Body of pancreas (tissue), 4 donors: ENCODE measurements around the gene SLFN12L. TPM values are rescaled to one million over a fixed set of nuclear protein-coding genes. Genes with fewer than 3 reads are reported as not detected.
A peak's percentile ranks its signal among the peaks of the same experiment; 100 is the strongest.
"Not testable (repeated sequence)": the region's sequence is repeated elsewhere in the genome, so short reads cannot be mapped to it uniquely, and the experiment has no call there.

Experiments
- ATAC-seq: fragments of 150-250 bp; one replicate; pipeline ENCODE4 v1.9.1; 2016
- DNase-seq, 4 donors: peaks; one replicate each; pipeline ENCODE4 v3.0.0-alpha.2; 2019
- H3K27ac ChIP-seq, 4 donors: fragments of 200-600 bp; sonication (generic); 1 replicate in 3 of 4; 2 replicates in 1 of 4; pipeline versions ENCODE4 v1.5.1 to v1.6.1; 2016 to 2019; ENCODE audit warnings: mild to moderate bottlenecking in 1 of 4, mixed read lengths in 1 of 4, moderate library complexity in 1 of 4
- H3K27me3 ChIP-seq, 2 donors: fragments of 200-600 bp; sonication (generic); one replicate each; pipeline ENCODE4 v1.6.0; 2016; ENCODE audit warnings: mild to moderate bottlenecking in 1 of 2
- H3K36me3 ChIP-seq, 2 donors: fragments of 200-600 bp; sonication (generic); replicated peaks in 1 of 2; 2 replicates each; pipeline ENCODE4 v1.5.1; 2016; ENCODE audit warnings: low read depth in 2 of 2; ENCODE audit not compliant: insufficient read depth in 1 of 2
- H3K4me1 ChIP-seq: fragments of 200-600 bp; sonication (generic); one replicate; pipeline ENCODE4 v1.6.0; 2016
- H3K4me3 ChIP-seq, 2 donors: fragments of 200-600 bp; sonication (generic); 1 replicate in 1 of 2; 2 replicates in 1 of 2; pipeline ENCODE4 v1.5.1; 2016 to 2019
- H3K9me3 ChIP-seq, 3 donors: fragments of 200-600 bp; sonication (generic); 1 replicate in 2 of 3; 2 replicates in 1 of 3; pipeline ENCODE4 v1.5.1; 2016
- CTCF ChIP-seq, 7 experiments: fragments of 450-650 bp in 4 of 7; fragments of 200-600 bp in 3 of 7; sonication (generic) in 3 of 7; IDR thresholded peaks; one replicate each; pipeline ENCODE4 v1.5.1; 2016 to 2019; ENCODE audit warnings: antibody characterized with exemption in 7 of 7
- POLR2A ChIP-seq, 3 donors: fragments of 450-650 bp; IDR thresholded peaks; one replicate each; pipeline ENCODE4 v1.6.1; 2016; ENCODE audit warnings: antibody characterized with exemption in 3 of 3, mild to moderate bottlenecking in 2 of 3
- WGBS, 2 donors: methylation state at CpG; one replicate each; pipeline ENCODE4 v1.1.5; 2017; 5-methylcytosine and 5-hydroxymethylcytosine counted together
- intact Hi-C: fragments of 100-400 bp; cut with DNase I; formaldehyde crosslinking; loops from one replicate; pipeline ENCODE4 v1.15.1; 2023
- total RNA-seq, 2 donors: library from RNA; depleted of rRNA; stranded (reverse); fragments of >200 nt; gene quantifications; one replicate each; pipeline ENCODE4 v1.1.0, GENCODE V29; 2016

SLFN12L gene
- total RNA-seq, 2 donors from 2014 or later: 0.78 to 1.6 TPM

- Histone ChIP-seq H3K36me3 (no peaks in the 10 kb centered on the region), H3K27me3 (no peaks in the 10 kb centered on the region), H3K4me1 (peaks cover 4% of the 10 kb centered on the region), H3K4me3 (no peak overlapping the region), H3K27ac (peak overlapping the region in 1 of 4 donors; percentile 71), H3K9me3 (no peaks in the 10 kb centered on the region)
- ATAC-seq (no peak), DNase-seq (no peak)
- no peak for TF ChIP-seq CTCF (IDR thresholded peaks at IDR 0.05)
- no peak for TF ChIP-seq POLR2A (IDR thresholded peaks at IDR 0.05)
- intact Hi-C loops: no loop called here
- WGBS, 2 donors: 19 to 45% methylated on average over 1 of the region's 1 CpG
Observed at GRCh38 chr17:35541434-35541833, 4.0 kb upstream of the SLFN12L start.

GRCh38 chr17:35540589-35541404, 3.3 kb upstream of the SLFN12L start:
- DNase-seq (peak in 1 of 4 donors; percentile 69), ATAC-seq (no peak)
- H3K36me3 ChIP-seq: no peaks in the 10 kb centered on the region
- intact Hi-C loops: no loop called here
- TF ChIP-seq POLR2A (IDR thresholded peaks at IDR 0.05) (no peak), CTCF (IDR thresholded peaks at IDR 0.05) (no peak)
- H3K4me1 ChIP-seq: peaks cover 4% of the 10 kb centered on the region
- no peaks in the 10 kb centered on the region for H3K27me3 ChIP-seq
- H3K27ac ChIP-seq: peak overlapping the region in 2 of 4 donors; percentile 17 to 71
- no peak overlapping the region for H3K4me3 ChIP-seq
- 31 to 38% methylated on average over 8 of the region's 8 CpGs for WGBS, 2 donors
- no peaks in the 10 kb centered on the region for H3K9me3 ChIP-seq

GRCh38 chr17:35539659-35540026, 2.2 kb upstream of the SLFN12L start:
- no peak for DNase-seq
- Histone ChIP-seq H3K4me3 (no peak overlapping the region), H3K4me1 (peaks cover 4% of the 10 kb centered on the region), H3K27me3 (no peaks in the 10 kb centered on the region), H3K9me3 (no peaks in the 10 kb centered on the region), H3K27ac (no peak overlapping the region), H3K36me3 (no peaks in the 10 kb centered on the region)
- ATAC-seq: no peak
- intact Hi-C loops: loop anchor here (5.0 to 10.0 kb wide), 2 partner anchors 227 to 375 kb away; no protein-coding TSS in a partner anchor
- TF ChIP-seq CTCF (IDR thresholded peaks at IDR 0.05) (no peak), POLR2A (IDR thresholded peaks at IDR 0.05) (no peak)
- 30% methylated on average over 5 of the region's 5 CpGs for WGBS, 2 donors

GRCh38 chr17:35536664-35537171, 760 bp downstream of the SLFN12L start:
- Histone ChIP-seq H3K27ac (no peak overlapping the region), H3K4me3 (no peak overlapping the region), H3K27me3 (no peaks in the 10 kb centered on the region), H3K9me3 (no peaks in the 10 kb centered on the region), H3K36me3 (no peaks in the 10 kb centered on the region), H3K4me1 (peaks cover 4% of the 10 kb centered on the region)
- DNase-seq: no peak
- TF ChIP-seq CTCF (IDR thresholded peaks at IDR 0.05) (no peak), POLR2A (IDR thresholded peaks at IDR 0.05) (no peak)
- ATAC-seq: no peak
- 66% methylated on average over 13 of the region's 13 CpGs for WGBS, 2 donors
- intact Hi-C loops: loop anchor here (5.0 to 10.0 kb wide), 2 partner anchors 224 to 372 kb away; no protein-coding TSS in a partner anchor

GRCh38 chr17:35535406-35535805, 2.1 kb downstream of the SLFN12L start:
- intact Hi-C loops: loop anchor here (5.0 to 10.0 kb wide), 2 partner anchors 223 to 371 kb away; no protein-coding TSS in a partner anchor
- H3K27ac ChIP-seq: not testable (repeated sequence)
- 84 to 86% methylated on average over 9 of the region's 9 CpGs for WGBS, 2 donors

More at GRCh38 chr17:35535406-35535805, 2.1 kb downstream of the SLFN12L start:
- H3K36me3 ChIP-seq, H3K4me3 ChIP-seq, DNase-seq, H3K4me1 ChIP-seq, H3K27me3 ChIP-seq, H3K9me3 ChIP-seq, ATAC-seq: not testable (repeated sequence)
